ENCODE measurements around the gene CNGA1. TPM values are rescaled to one million over a fixed set of nuclear protein-coding genes. Genes with fewer than 3 reads are reported as not detected.

CNGA1 gene
- under 1 TPM in 1 of 4 donors, not detected in 3; 0.16 TPM for total RNA-seq
- 1 to 10 TPM in 2 of 3 donors, under 1 TPM in 1; 0.90 to 3.0 (median 2.4) TPM for polyA plus RNA-seq

DNA sequence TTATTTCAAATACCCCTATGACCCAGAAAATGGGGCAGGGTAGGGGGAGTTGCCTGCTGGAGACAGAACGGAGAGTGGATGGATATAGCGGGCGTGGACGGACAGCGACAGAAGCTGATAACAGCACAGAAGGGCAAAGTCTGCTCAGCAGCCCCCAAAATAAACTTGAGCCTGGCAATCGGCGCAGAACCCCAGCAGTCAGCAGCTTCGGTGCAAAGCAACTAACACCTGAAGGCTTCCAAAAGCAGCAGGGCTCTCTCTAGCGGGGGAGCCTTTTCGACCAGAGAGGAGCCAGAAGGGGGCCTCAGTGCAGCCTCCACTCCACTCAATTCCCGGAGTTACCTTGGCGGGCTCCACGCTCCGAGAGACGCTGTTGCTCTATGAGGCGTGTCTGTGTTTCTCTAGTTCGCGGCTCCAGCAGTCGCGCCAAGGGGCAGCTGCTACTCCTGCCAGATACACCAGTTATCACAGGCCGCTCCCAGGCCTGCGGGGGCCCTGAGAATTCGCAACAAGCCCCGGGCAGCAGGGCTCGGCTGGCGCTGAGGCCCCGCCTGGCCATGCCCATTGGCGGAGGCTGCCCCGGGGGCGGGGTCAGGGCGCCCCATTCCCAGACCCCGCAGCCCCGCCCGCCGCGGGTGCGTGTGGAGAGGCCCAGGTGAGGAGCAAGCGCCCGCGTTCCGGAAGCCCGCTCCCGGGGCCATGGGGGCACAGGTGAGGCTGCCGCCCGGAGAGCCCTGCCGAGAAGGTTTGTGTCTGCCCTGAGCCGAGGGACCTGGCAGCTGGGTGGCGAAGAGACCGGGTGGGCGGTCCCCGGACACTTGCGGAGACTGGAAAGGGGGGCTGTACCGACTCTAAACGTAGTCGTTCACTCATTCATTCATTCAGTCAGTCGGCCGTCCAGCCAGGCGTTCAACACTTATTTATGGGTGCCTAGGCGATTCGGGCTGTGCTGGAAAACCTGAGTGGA, at the start of gene CNGA1, which contains the start of gene NIPAL1:
Gene CNGA1, minus strand, starts transcription at position 541 of the 967 bp plus-strand sequence. CDS start 63,992 bp downstream, outside the sequence.
Gene NIPAL1, plus strand, starts transcription at position 632 of the 967 bp plus-strand sequence. Its CDS starts 68 bp downstream, at position 700.
- DNase-seq, result peak; percentile 70
- intact Hi-C loops (cut with DNase I), result loop anchor here (5.0 kb wide), 1 partner anchor 71 kb away; no protein-coding TSS in a partner anchor
- TF ChIP-seq POLR2A (IDR thresholded peaks at IDR 0.05) (peak in 1 of 2 donors; percentile 47), POLR2AphosphoS5 (IDR thresholded peaks at IDR 0.05) (no peak)
- no peak within 1 kb of the TSS for H3K27ac ChIP-seq
- peaks cover 0 to 10% (median 3%) of the 10 kb centered on the region in 3 donors for H3K27me3 ChIP-seq
- H3K4me1 ChIP-seq, result peaks cover 0 to 17% (median 13%) of the 10 kb centered on the region in 4 donors
- WGBS, 2 donors, result 1 to 3% methylated on average over 60 of the region's 60 CpGs
- H3K4me3 ChIP-seq, result peak within 1 kb of the TSS; percentile 43 to 61 (median 52)
- H3K36me3 ChIP-seq, result no peaks in the 10 kb centered on the region
- H3K9me3 ChIP-seq, result no peaks in the 10 kb centered on the region

DNA sequence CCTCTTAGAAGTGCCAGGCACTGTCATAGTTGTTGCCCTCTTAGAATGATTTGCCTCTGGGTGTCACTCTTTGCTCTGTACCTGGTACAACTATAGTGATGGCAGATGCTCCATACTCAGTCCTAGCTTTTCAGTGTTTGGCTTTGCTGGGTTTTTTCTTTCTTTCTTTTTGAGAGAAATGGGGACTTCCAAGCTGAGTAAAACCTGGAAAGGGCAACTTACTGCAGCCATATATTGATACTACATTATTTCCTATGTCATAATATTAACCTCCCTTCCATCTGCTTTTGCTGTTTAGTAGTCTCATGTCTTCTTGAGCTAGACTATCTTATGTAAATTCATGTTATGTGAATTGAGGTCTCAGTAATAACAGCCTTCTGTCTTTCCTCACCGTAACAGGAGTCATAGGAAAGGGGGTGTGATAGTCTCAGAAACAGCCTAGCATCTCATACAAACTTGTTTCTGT, 49.1 kb upstream of the CNGA1 start:
- WGBS, 2 donors, result 83 to 95% methylated on average over 1 of the region's 1 CpG
- H3K4me3 ChIP-seq, result no peak overlapping the region
- intact Hi-C loops (cut with DNase I), result no loop called here

DNA sequence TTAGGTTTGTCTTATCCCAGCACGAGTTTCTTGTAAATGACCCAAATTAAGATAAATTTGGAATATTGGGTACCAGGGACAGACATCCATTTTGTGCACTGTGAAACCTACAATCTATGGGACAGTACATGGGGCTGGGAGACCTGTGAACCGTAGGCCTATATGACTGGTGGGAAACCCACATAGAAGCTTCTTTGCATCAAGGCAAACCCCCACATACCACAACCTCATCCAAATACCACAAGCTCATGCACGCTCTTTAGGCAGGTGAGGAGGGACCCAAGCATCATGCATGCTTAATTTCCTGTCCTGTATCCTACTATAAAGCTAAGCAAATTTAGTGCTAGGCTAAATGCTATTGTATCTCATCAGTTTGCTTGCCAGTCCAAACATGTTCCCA, 47.9 kb upstream of the CNGA1 start:
- WGBS, 2 donors, result 76 to 88% methylated on average over 3 of the region's 3 CpGs
- Histone ChIP-seq H3K36me3 (no peaks in the 10 kb centered on the region), H3K27ac (no peak overlapping the region), H3K9me3 (no peaks in the 10 kb centered on the region), H3K27me3 (no peaks in the 10 kb centered on the region), H3K4me3 (no peak overlapping the region), H3K4me1 (no peaks in the 10 kb centered on the region)
- DNase-seq, result no peak
- intact Hi-C loops (cut with DNase I), result no loop called here
- TF ChIP-seq POLR2AphosphoS5 (IDR thresholded peaks at IDR 0.05) (no peak), POLR2A (IDR thresholded peaks at IDR 0.05) (no peak), EP300 (IDR thresholded peaks at IDR 0.05) (no peak)
- TF ChIP-seq, protein P1, sequence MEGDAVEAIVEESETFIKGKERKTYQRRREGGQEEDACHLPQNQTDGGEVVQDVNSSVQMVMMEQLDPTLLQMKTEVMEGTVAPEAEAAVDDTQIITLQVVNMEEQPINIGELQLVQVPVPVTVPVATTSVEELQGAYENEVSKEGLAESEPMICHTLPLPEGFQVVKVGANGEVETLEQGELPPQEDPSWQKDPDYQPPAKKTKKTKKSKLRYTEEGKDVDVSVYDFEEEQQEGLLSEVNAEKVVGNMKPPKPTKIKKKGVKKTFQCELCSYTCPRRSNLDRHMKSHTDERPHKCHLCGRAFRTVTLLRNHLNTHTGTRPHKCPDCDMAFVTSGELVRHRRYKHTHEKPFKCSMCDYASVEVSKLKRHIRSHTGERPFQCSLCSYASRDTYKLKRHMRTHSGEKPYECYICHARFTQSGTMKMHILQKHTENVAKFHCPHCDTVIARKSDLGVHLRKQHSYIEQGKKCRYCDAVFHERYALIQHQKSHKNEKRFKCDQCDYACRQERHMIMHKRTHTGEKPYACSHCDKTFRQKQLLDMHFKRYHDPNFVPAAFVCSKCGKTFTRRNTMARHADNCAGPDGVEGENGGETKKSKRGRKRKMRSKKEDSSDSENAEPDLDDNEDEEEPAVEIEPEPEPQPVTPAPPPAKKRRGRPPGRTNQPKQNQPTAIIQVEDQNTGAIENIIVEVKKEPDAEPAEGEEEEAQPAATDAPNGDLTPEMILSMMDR (IDR thresholded peaks at IDR 0.05), result no peak

More for the DNA sequence above, 49.1 kb upstream of the CNGA1 start:
- H3K36me3 ChIP-seq, result no peaks in the 10 kb centered on the region
- H3K27ac ChIP-seq, result no peak overlapping the region
- no peaks in the 10 kb centered on the region for H3K4me1 ChIP-seq
- H3K9me3 ChIP-seq, result no peaks in the 10 kb centered on the region
- H3K27me3 ChIP-seq, result no peaks in the 10 kb centered on the region
- TF ChIP-seq POLR2A (IDR thresholded peaks at IDR 0.05) (no peak), POLR2AphosphoS5 (IDR thresholded peaks at IDR 0.05) (no peak), EP300 (IDR thresholded peaks at IDR 0.05) (no peak)
- TF ChIP-seq, protein P1 (IDR thresholded peaks at IDR 0.05), result no peak
- DNase-seq, result no peak

DNA sequence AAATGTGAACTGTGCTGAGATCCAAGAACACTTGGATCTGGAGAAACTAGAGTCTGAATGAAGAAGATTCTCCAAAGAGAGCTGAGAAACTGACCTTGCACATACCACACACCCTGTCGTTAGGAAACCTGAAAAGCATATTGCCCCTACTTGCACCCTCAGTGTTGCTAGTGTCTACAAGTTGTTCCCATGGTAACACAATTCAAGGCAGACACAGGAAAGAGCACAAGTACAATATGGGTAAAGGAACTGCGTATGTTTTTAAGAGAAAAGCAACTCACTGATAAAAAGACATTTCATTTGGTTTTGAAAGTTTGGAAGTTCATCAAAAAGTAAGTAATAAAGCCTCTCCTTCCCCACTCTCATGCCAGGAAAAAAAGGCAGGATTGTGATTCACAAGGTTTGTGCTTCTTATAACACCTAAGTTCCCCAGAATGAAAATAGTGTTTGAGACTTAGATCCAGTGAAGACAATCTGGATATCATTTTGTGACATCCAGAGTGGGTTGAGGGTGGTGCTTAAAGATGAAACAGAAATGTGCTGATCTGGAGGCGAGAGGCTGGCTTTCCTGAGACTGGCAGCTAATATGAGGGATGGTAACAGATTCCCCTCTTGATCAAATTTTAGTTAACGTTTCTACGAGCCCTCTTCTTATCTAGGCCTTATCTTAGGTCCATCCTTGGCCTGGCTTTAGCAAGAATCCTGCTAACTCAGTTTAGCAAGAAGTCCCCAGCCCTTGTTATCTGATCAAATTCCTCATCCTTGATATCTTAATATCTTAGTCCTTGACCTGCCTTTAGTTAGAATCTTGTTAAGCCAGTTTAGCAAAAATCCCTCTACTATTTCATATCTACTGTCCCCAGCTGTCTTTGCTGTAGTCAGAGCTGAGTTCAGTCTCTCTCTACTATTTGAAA, 42.4 kb upstream of the CNGA1 start:
- no peaks in the 10 kb centered on the region for H3K36me3 ChIP-seq
- intact Hi-C loops (cut with DNase I), result no loop called here
- no peak overlapping the region for H3K4me3 ChIP-seq
- WGBS, 2 donors, result 71 to 77% methylated on average over 5 of the region's 5 CpGs
- TF ChIP-seq POLR2AphosphoS5 (IDR thresholded peaks at IDR 0.05) (no peak), POLR2A (IDR thresholded peaks at IDR 0.05) (no peak), EP300 (IDR thresholded peaks at IDR 0.05) (no peak)
- TF ChIP-seq, protein P1 (IDR thresholded peaks at IDR 0.05), result no peak
- H3K4me1 ChIP-seq, result no peaks in the 10 kb centered on the region
- H3K27me3 ChIP-seq, result no peaks in the 10 kb centered on the region
- no peaks in the 10 kb centered on the region for H3K9me3 ChIP-seq
- no peak overlapping the region for H3K27ac ChIP-seq
- DNase-seq, result no peak

Data from sigmoid colon (tissue), 7 donors.